Activated CD4-positive, alpha-beta memory T cell treated with anti-CD3 and anti-CD28 coated beads for 36 hours (primary cell): Measurements from ENCODE around the gene USP28. TPM values are rescaled to one million over a fixed set of nuclear protein-coding genes. Genes with fewer than 3 reads are reported as not detected.
A peak's percentile ranks its signal among the peaks of the same experiment; 100 is the strongest.
"Not testable (repeated sequence)": the region's sequence is repeated elsewhere in the genome, so short reads cannot be mapped to it uniquely, and the experiment has no call there.

Source experiments
- CTCF ChIA-PET: fragments of 350-600 bp; sonication (Branson Sonifier 250); formaldehyde crosslinking; loops from one replicate; lab custom pipeline; 2021; ENCODE audit warnings: antibody characterized with exemption, inconsistent platforms; lab: Charles Lee
- POLR2A ChIA-PET: fragments of 350-600 bp; sonication (Branson Sonifier 250); formaldehyde crosslinking; loops from one replicate; lab custom pipeline; 2021; ENCODE audit warnings: antibody characterized with exemption; lab: Charles Lee
- DNase-seq: peaks from one replicate; pipeline ENCODE4 v3.0.0-alpha.2; 2020
- H3K27ac Mint-ChIP-seq: one replicate; pipeline ENCODE4 v1.8.0; 2021; ENCODE audit warnings: mixed read lengths
- H3K27me3 Mint-ChIP-seq: one replicate; pipeline ENCODE4 v1.8.0; 2021; ENCODE audit warnings: mixed read lengths
- H3K36me3 Mint-ChIP-seq: one replicate; pipeline ENCODE4 v1.8.0; 2021; ENCODE audit warnings: mixed read lengths
- H3K4me1 Mint-ChIP-seq: one replicate; pipeline ENCODE4 v1.8.0; 2021; ENCODE audit warnings: low read depth, mixed read lengths
- H3K4me3 Mint-ChIP-seq: one replicate; pipeline ENCODE4 v1.8.0; 2021; ENCODE audit warnings: mild to moderate bottlenecking, mixed read lengths
- H3K9me3 Mint-ChIP-seq: one replicate; pipeline ENCODE4 v1.8.0; 2021; ENCODE audit warnings: mixed read lengths
- intact Hi-C: fragments of 100-400 bp; cut with micrococcal nuclease; formaldehyde crosslinking; loops from one replicate; pipeline ENCODE4 v1.15.1; 2023
- total RNA-seq, 2 experiments: library from RNA; stranded (reverse); gene quantifications; one replicate each; pipeline ENCODE4 v1.2.3, GENCODE V29; 2021

The USP28 gene, protein sequence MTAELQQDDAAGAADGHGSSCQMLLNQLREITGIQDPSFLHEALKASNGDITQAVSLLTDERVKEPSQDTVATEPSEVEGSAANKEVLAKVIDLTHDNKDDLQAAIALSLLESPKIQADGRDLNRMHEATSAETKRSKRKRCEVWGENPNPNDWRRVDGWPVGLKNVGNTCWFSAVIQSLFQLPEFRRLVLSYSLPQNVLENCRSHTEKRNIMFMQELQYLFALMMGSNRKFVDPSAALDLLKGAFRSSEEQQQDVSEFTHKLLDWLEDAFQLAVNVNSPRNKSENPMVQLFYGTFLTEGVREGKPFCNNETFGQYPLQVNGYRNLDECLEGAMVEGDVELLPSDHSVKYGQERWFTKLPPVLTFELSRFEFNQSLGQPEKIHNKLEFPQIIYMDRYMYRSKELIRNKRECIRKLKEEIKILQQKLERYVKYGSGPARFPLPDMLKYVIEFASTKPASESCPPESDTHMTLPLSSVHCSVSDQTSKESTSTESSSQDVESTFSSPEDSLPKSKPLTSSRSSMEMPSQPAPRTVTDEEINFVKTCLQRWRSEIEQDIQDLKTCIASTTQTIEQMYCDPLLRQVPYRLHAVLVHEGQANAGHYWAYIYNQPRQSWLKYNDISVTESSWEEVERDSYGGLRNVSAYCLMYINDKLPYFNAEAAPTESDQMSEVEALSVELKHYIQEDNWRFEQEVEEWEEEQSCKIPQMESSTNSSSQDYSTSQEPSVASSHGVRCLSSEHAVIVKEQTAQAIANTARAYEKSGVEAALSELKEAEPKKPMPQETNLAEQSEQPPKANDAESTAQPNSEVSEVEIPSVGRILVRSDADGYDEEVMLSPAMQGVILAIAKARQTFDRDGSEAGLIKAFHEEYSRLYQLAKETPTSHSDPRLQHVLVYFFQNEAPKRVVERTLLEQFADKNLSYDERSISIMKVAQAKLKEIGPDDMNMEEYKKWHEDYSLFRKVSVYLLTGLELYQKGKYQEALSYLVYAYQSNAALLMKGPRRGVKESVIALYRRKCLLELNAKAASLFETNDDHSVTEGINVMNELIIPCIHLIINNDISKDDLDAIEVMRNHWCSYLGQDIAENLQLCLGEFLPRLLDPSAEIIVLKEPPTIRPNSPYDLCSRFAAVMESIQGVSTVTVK
- 10 to 100 TPM; 30.6 to 41.7 TPM for total RNA-seq

DNA sequence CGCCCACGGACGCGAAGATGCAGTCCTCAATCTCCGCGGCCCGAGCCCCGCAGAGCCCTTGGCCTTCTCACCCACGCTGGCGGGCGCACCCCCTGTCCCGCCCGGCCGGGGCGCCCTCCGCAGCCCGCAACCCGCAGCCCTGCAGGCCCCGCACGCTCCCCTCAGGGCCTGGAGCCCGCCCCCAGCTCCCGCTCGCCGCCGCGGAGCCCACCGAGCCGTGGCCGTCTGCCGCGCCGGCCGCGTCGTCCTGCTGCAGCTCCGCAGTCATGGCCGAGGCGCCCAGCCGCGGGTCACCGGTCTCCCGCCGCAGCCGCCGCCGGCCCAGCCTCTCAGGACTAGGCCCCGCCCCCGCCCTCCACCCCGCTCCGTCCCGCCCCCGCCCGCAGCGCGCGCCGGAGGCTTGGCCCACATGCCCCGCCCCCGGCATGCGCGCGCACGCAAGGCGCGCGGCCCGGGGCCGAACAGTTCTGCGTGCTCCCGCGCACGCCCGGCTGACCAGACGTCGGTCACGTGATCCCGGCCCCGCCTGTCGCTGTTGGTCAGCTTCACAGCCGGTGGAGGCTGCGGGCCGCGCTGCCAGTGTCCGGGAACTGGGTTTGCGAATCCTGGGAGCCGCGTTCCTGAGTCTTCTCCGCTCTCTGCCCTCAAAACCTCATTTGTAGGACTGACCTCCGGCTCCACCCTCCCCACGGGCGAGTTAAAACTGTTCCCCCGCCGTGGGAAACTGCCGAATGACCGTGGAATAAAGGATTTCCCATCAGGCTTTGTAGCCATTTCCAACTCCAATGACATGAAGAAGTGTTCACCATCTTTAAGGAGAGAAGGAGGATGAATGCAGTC lies at the start of gene USP28:
Gene USP28 (minus strand): TSS at position 339 of the 840 bp plus-strand sequence. CDS start 71 bp downstream, at position 268.
- Mint-ChIP-seq H3K4me3 (peak within 1 kb of the TSS; percentile 94), H3K4me1 (peaks cover 32% of the 10 kb centered on the region), H3K36me3 (peaks cover 3% of the 10 kb centered on the region), H3K9me3 (peaks cover 2% of the 10 kb centered on the region), H3K27ac (peak within 1 kb of the TSS; percentile 84), H3K27me3 (no peaks in the 10 kb centered on the region)
- POLR2A ChIA-PET = interaction anchor here (0.6 kb wide), 1 partner anchor 16 kb away, joined by 4 read pairs; no protein-coding TSS in a partner anchor
- DNase-seq = peak; percentile 87
- intact Hi-C loops = loop anchor here (1.0 to 5.0 kb wide), 3 partner anchors 102 to 561 kb away; partner anchors contain the start of genes C11orf71, RBM7, TTC12 and ZW10
- CTCF ChIA-PET = no interaction called here

DNA sequence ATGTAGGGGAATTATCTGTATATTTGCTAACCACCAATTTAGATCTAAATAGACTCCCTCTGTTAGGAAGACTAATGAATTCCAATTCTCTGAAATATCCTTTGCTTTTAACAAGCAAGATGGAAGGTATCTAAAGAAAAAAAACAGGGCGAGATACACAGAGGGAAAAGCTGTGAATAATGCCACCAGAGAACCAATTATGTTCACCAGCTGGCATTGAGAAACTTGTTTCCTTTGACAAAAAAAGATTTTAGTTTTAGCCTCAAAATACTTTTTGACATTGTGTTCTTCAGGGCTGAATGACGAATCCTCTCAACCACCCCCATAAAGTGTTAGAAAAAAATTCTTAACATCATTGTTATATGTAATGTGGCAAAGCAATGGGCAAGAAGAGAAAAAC lies 48.2 kb upstream of the USP28 start:
- peaks cover 6% of the 10 kb centered on the region for H3K27me3 Mint-ChIP-seq
- H3K4me1 Mint-ChIP-seq = no peaks in the 10 kb centered on the region
- H3K27ac Mint-ChIP-seq = no peak overlapping the region
- intact Hi-C loops = no loop called here
- H3K4me3 Mint-ChIP-seq = no peak overlapping the region
- no peaks in the 10 kb centered on the region for H3K36me3 Mint-ChIP-seq
- no peaks in the 10 kb centered on the region for H3K9me3 Mint-ChIP-seq
- no peak for DNase-seq
- CTCF ChIA-PET = interaction anchor here (0.6 kb wide), 1 partner anchor 117 kb away, joined by 3 read pairs; no protein-coding TSS in a partner anchor
- POLR2A ChIA-PET = no interaction called here

DNA sequence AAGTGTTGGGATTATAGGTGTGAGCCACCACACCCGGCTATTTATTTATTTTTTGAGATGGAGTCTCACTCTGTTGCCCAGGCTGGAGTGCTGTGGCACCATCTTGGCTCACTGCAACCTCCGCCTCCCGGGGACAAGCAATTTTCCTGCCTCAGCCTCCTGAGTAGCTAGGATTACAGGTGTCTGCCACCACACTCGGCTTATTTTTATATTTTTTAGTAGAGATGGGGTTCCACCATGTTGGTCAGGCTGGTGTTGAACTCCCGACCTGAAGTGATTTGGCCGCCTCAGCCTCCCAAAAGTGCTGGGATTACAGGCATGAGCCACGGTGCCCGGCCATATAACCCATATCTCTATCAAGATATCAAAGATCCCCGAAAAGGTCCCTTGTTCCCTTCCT lies 36.1 kb upstream of the USP28 start:
- DNase-seq, intact Hi-C loops, POLR2A ChIA-PET, H3K36me3 Mint-ChIP-seq, H3K27ac Mint-ChIP-seq, H3K27me3 Mint-ChIP-seq, CTCF ChIA-PET, H3K4me1 Mint-ChIP-seq, H3K9me3 Mint-ChIP-seq, H3K4me3 Mint-ChIP-seq: not testable (repeated sequence)

DNA sequence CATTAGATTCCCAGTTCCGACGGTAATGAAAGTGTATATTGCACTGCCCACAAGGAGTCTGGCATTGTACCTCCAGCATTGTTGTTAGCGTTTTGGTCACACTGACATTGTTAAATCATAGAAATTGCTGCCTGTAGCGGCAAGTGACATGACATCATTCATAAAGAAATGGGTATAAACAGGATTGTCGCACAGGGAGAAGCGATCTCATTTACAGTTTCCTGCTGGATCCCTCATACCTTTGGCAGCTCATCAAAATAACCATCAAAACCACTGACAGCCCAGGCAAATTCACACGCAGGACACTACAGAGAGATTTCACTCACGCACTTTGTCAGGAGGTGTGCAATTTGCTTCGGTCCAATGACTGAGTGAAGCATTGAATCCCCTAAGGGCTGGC lies 32.7 kb upstream of the USP28 start:
- Mint-ChIP-seq H3K4me1 (peaks cover 2% of the 10 kb centered on the region), H3K27me3 (no peaks in the 10 kb centered on the region), H3K4me3 (no peak overlapping the region), H3K9me3 (no peaks in the 10 kb centered on the region), H3K36me3 (no peaks in the 10 kb centered on the region), H3K27ac (no peak overlapping the region)
- intact Hi-C loops = no loop called here
- ChIA-PET POLR2A (no interaction called here), CTCF (interaction anchor here (2.8 kb wide), 1 partner anchor 12 kb away, joined by 18 read pairs; no protein-coding TSS in a partner anchor)
- DNase-seq = no peak

DNA sequence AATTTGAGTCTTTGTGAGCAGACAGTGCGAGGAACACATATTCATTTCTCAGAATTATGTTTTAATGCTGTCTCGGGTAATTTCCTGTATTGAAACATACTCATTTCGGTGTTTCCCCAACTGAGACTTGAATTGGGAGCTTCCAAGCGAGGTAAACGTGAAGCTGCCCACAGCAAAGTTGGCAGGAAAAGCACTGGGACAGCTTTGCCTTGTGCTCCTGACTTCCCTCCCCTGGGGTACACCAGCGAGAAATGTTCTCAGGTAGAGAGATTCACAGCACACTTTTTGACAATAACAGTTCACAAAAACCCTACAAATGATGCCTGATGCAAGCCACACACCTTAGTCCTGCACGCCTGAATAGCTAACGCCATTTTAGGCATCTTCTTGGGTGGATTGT lies 32.3 kb upstream of the USP28 start:
- DNase-seq = no peak
- Mint-ChIP-seq H3K4me1 (peaks cover 2% of the 10 kb centered on the region), H3K27ac (no peak overlapping the region), H3K27me3 (no peaks in the 10 kb centered on the region), H3K36me3 (no peaks in the 10 kb centered on the region), H3K9me3 (no peaks in the 10 kb centered on the region), H3K4me3 (no peak overlapping the region)
- POLR2A ChIA-PET = no interaction called here
- intact Hi-C loops = no loop called here
- CTCF ChIA-PET = interaction anchor here (2.8 kb wide), 1 partner anchor 12 kb away, joined by 18 read pairs; no protein-coding TSS in a partner anchor

DNA sequence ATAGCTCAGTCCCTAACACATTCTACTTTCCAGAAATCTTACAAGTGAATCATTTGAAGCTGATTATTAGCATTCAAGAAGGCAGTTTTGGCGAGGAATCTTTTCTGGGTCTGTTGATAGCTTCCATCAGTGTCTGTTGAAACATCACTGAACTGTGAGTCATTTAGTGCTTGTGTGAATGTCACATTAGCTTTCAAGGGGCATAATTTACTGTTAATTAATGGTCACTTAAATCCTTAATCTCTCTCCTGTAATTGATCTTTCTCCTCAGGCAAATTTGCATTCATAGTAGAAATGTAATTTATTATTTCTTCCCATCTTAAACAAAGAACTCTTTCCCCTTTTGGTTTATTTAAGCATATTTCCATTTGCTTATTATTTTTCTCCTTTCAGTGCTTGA lies 31.8 kb upstream of the USP28 start:
- intact Hi-C loops = no loop called here
- H3K9me3 Mint-ChIP-seq = no peaks in the 10 kb centered on the region
- no peaks in the 10 kb centered on the region for H3K36me3 Mint-ChIP-seq
- POLR2A ChIA-PET = no interaction called here
- H3K4me1 Mint-ChIP-seq = peaks cover 2% of the 10 kb centered on the region
- no peak for DNase-seq
- H3K27ac Mint-ChIP-seq = no peak overlapping the region
- H3K27me3 Mint-ChIP-seq = no peaks in the 10 kb centered on the region
- CTCF ChIA-PET = interaction anchor here (1.1 to 2.8 kb wide), 2 partner anchors 11 to 86 kb away, joined by 3 to 18 read pairs; no protein-coding TSS in a partner anchor
- H3K4me3 Mint-ChIP-seq = no peak overlapping the region

DNA sequence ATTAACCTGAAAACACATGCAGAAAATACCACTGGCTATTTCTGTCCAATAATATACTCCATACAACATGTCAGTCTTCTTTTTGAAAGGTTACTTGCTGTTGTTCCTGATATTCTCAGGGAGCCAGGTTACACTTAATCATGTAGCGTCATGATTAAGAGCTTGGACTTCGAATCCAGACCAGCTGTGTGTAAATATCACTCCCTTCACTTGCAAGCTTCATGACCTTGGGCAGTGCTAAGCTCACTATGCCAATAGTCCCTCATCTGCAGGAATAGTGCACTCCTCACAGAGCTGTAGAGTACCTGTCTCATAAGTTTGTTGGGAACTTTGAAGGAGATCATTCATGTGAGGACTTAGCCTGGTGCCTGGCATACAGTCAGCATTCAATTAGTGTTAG lies 31.1 kb upstream of the USP28 start:
- H3K36me3 Mint-ChIP-seq = no peaks in the 10 kb centered on the region
- H3K27ac Mint-ChIP-seq = no peak overlapping the region
- intact Hi-C loops = no loop called here
- no peak for DNase-seq
- POLR2A ChIA-PET = no interaction called here
- H3K27me3 Mint-ChIP-seq = no peaks in the 10 kb centered on the region
- no peak overlapping the region for H3K4me3 Mint-ChIP-seq
- no peaks in the 10 kb centered on the region for H3K9me3 Mint-ChIP-seq
- CTCF ChIA-PET = interaction anchor here (1.1 to 2.8 kb wide), 2 partner anchors 11 to 87 kb away, joined by 3 to 18 read pairs; no protein-coding TSS in a partner anchor
- H3K4me1 Mint-ChIP-seq = peaks cover 2% of the 10 kb centered on the region

DNA sequence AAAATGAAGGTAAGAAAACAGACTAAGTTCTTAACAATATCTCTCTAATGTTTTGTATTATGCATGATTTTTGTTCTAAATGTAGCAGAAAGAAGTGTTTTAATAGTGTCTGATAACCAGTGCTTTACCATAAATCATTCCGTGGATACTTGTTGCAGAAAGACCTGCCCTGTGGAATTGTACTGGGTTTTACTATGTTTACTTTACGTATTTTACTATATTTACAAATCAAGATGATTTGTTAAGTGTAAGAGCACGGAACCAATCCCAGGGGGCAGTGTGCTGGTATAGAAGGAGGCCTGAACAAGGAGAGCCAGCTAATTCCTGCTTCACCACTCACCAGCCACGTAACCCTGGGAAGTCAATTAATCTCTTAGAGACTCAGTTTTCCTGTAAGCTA lies 30.7 kb upstream of the USP28 start:
- Mint-ChIP-seq H3K4me1 (peaks cover 2% of the 10 kb centered on the region), H3K4me3 (no peak overlapping the region), H3K36me3 (no peaks in the 10 kb centered on the region), H3K27me3 (no peaks in the 10 kb centered on the region), H3K27ac (no peak overlapping the region), H3K9me3 (no peaks in the 10 kb centered on the region)
- CTCF ChIA-PET = interaction anchor here (1.1 to 2.8 kb wide), 2 partner anchors 10 to 88 kb away, joined by 3 to 18 read pairs; no protein-coding TSS in a partner anchor
- POLR2A ChIA-PET = no interaction called here
- no peak for DNase-seq
- intact Hi-C loops = no loop called here

DNA sequence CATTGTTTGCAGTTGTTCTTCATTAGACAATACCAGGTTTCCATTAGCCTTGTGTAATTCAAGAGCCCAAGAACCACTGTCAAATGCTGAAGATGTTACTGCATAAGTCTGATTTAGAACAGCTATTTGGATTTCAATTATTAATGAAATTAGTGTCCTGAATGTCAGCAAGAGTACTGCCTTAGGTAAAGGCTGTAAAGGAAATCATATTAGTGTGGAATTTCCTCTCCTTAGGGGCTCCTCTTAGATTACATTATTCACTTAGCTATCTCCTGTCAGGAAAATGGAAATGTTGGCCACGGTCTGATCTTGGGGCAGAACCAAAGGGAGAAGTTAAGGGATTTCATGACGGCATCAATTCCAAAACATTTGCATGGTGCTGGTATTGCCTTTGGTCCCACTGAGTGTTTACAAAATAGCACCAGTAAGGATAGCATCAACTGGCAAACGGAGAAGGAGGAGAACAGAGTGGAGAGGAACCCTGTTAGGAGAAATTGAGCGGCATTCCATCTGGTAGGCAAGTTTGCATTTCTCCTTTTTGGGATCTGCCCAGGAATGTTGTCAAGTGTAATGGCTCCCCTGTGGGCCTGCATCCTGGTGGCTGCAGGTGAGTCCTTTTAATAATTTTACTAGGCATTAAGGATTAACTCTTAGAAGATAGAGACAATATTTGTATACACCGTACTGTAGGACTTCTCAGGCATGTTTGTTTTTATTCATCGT lies 29.2 kb upstream of the USP28 start, which contains the start of gene HTR3B:
Gene HTR3B (plus strand): TSS at position 418 of the 723 bp plus-strand sequence. CDS start 138 bp downstream, at position 556.
- H3K4me1 Mint-ChIP-seq = peaks cover 2% of the 10 kb centered on the region
- POLR2A ChIA-PET = no interaction called here
- intact Hi-C loops = no loop called here
- H3K9me3 Mint-ChIP-seq = no peaks in the 10 kb centered on the region
- CTCF ChIA-PET = no interaction called here
- H3K27ac Mint-ChIP-seq = no peak within 1 kb of the TSS
- no peaks in the 10 kb centered on the region for H3K36me3 Mint-ChIP-seq
- no peak within 1 kb of the TSS for H3K4me3 Mint-ChIP-seq
- H3K27me3 Mint-ChIP-seq = no peaks in the 10 kb centered on the region
- no peak for DNase-seq

DNA sequence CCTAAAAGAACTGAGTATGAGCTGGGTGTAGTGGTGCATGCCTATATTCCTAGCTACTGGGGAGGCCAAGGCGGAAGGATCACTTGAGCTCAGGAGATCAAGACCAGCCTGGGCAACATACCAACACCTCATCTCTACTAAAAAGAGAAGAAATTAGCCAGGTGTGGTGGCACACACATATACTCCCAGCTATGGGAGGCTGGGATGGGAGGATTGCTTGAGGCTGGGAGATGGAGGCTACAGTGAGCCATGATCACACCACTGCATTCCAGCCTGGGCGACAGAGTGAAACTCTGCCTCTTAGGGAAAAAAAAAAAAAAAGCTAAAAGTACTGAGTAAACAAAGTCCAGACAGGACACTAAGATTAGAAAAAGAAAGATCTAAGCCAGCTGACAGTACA lies 25.8 kb upstream of the USP28 start:
- no peaks in the 10 kb centered on the region for H3K27me3 Mint-ChIP-seq
- no peak for DNase-seq
- H3K36me3 Mint-ChIP-seq = no peaks in the 10 kb centered on the region
- H3K27ac Mint-ChIP-seq = no peak overlapping the region
- H3K4me3 Mint-ChIP-seq = no peak overlapping the region
- no peaks in the 10 kb centered on the region for H3K4me1 Mint-ChIP-seq
- intact Hi-C loops = no loop called here
- ChIA-PET CTCF (no interaction called here), POLR2A (interaction anchor here (1.2 kb wide), 1 partner anchor 17 kb away, joined by 3 read pairs; no protein-coding TSS in a partner anchor)
- no peaks in the 10 kb centered on the region for H3K9me3 Mint-ChIP-seq
